Prostate gland (tissue), 2 donors: ENCODE results near the gene HTR3B. TPM values are rescaled to one million over a fixed set of nuclear protein-coding genes. Genes with fewer than 3 reads are reported as not detected.

Source experiments
- DNase-seq: peaks from one replicate; pipeline ENCODE4 v3.0.0-alpha.2; 2019; ENCODE audit warnings: low spot score
- H3K27ac ChIP-seq, 2 donors: fragments of 200-600 bp; sonication (generic); 2 replicates each; pipeline ENCODE4 v1.5.1; 2017 to 2019
- H3K27me3 ChIP-seq: fragments of 200-600 bp; sonication (generic); replicated peaks from 2 replicates; pipeline ENCODE4 v1.5.1; 2019; ENCODE audit not compliant: insufficient read depth
- H3K36me3 ChIP-seq, 2 donors: fragments of 200-600 bp; sonication (generic); 1 replicate in 1 of 2; 2 replicates in 1 of 2; pipeline versions ENCODE4 v1.5.1 to v1.8.1; 2017 to 2019
- H3K4me1 ChIP-seq: fragments of 200-600 bp; sonication (generic); replicated peaks from 2 replicates; pipeline ENCODE4 v1.5.1; 2019
- H3K4me3 ChIP-seq, 2 donors: fragments of 200-600 bp; sonication (generic); 2 replicates each; pipeline ENCODE4 v1.5.1; 2017 to 2019
- H3K9me3 ChIP-seq: fragments of 200-600 bp; sonication (generic); 2 replicates; pipeline ENCODE4 v1.5.1; 2017
- POLR2A ChIP-seq: fragments of 450-650 bp; IDR thresholded peaks from one replicate; pipeline ENCODE4 v1.6.1; 2016; ENCODE audit warnings: antibody characterized with exemption, mild to moderate bottlenecking
- POLR2AphosphoS5 ChIP-seq: sonication (generic); formaldehyde crosslinking; IDR thresholded peaks from one replicate; pipeline ENCODE4 v1.6.1; 2017; ENCODE audit warnings: antibody characterized with exemption
- WGBS: methylation state at CpG from one replicate; pipeline ENCODE4 v1.1.5; 2018; 5-methylcytosine and 5-hydroxymethylcytosine counted together
- intact Hi-C: fragments of 100-400 bp; cut with DNase I; formaldehyde crosslinking; loops from one replicate; pipeline ENCODE4 v1.14.2; 2022
- total RNA-seq, 2 donors: library from RNA; depleted of rRNA; stranded (reverse); fragments of >200 nt; gene quantifications; one replicate each; pipeline ENCODE4 v1.1.0, GENCODE V29; 2016
- TF ChIP-seq, protein P1 (sequence below), 4 experiments: fragments of 200-600 bp in 2 of 4; fragments of 450-650 bp in 2 of 4; sonication (generic) in 2 of 4; IDR thresholded peaks; 1 replicate in 3 of 4; 2 replicates in 1 of 4; pipeline ENCODE4 v1.5.1; 2016 to 2019; ENCODE audit warnings: antibody characterized with exemption in 4 of 4, mild to moderate bottlenecking in 2 of 4, moderate library complexity in 2 of 4

The HTR3B gene
- total RNA-seq, 2 donors from 2014 or later: not detected

DNA sequence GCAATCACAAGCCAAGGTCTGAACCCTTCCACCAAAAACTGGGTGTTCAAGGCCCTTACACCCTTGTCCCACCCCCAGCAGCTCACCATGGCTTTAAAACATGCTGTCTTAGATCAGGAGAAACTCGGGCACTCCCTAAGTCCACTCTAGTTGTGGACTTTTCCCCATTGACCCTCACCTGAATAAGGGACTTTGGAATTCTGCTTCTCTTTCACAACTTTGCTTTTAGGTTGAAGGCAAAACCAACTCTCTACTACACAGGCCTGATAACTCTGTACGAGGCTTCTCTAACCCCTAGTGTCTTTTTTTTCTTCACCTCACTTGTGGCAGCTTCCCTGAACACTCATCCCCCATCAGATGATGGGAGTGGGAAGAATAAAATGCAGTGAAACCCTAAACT, 85.3 kb downstream of the HTR3B start:
- intact Hi-C loops: loop anchor here (5.0 kb wide), 1 partner anchor 47 kb away; no protein-coding TSS in a partner anchor
- TF ChIP-seq, protein P1, sequence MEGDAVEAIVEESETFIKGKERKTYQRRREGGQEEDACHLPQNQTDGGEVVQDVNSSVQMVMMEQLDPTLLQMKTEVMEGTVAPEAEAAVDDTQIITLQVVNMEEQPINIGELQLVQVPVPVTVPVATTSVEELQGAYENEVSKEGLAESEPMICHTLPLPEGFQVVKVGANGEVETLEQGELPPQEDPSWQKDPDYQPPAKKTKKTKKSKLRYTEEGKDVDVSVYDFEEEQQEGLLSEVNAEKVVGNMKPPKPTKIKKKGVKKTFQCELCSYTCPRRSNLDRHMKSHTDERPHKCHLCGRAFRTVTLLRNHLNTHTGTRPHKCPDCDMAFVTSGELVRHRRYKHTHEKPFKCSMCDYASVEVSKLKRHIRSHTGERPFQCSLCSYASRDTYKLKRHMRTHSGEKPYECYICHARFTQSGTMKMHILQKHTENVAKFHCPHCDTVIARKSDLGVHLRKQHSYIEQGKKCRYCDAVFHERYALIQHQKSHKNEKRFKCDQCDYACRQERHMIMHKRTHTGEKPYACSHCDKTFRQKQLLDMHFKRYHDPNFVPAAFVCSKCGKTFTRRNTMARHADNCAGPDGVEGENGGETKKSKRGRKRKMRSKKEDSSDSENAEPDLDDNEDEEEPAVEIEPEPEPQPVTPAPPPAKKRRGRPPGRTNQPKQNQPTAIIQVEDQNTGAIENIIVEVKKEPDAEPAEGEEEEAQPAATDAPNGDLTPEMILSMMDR (IDR thresholded peaks at IDR 0.05): no peak
- TF ChIP-seq POLR2AphosphoS5: no peak
- no peak for TF ChIP-seq POLR2A
- no peaks in the 10 kb centered on the region for H3K9me3 ChIP-seq
- no peaks in the 10 kb centered on the region for H3K4me1 ChIP-seq
- WGBS: 74% methylated on average over 2 of the region's 2 CpGs
- no peak overlapping the region for H3K4me3 ChIP-seq
- H3K27me3 ChIP-seq: no peaks in the 10 kb centered on the region
- DNase-seq: no peak
- H3K27ac ChIP-seq: no peak overlapping the region
- no peaks in the 10 kb centered on the region for H3K36me3 ChIP-seq

GRCh38 chr11:113991170-113991569, 86.6 kb downstream of the HTR3B start:
- no peak for DNase-seq
- no peaks in the 10 kb centered on the region for H3K4me1 ChIP-seq
- intact Hi-C loops: loop anchor here (5.0 kb wide), 1 partner anchor 46 kb away; no protein-coding TSS in a partner anchor

GRCh38 chr11:113991718-113992458, 87.3 kb downstream of the HTR3B start:
- Histone ChIP-seq H3K4me1 (no peaks in the 10 kb centered on the region), H3K27me3 (no peaks in the 10 kb centered on the region), H3K36me3 (no peaks in the 10 kb centered on the region), H3K9me3 (no peaks in the 10 kb centered on the region), H3K4me3 (no peak overlapping the region), H3K27ac (no peak overlapping the region)
- DNase-seq: no peak
- TF ChIP-seq POLR2A (no peak), POLR2AphosphoS5 (no peak)
- TF ChIP-seq, protein P1 (IDR thresholded peaks at IDR 0.05): no peak
- 47% methylated on average over 7 of the region's 7 CpGs for WGBS
- intact Hi-C loops: loop anchor here (5.0 kb wide), 1 partner anchor 45 kb away; no protein-coding TSS in a partner anchor

More at GRCh38 chr11:113991170-113991569, 86.6 kb downstream of the HTR3B start:
- Histone ChIP-seq H3K9me3 (no peaks in the 10 kb centered on the region), H3K27ac (no peak overlapping the region), H3K4me3 (no peak overlapping the region), H3K36me3 (no peaks in the 10 kb centered on the region), H3K27me3 (no peaks in the 10 kb centered on the region)
- 6% methylated on average over 4 of the region's 4 CpGs for WGBS
- TF ChIP-seq POLR2A (no peak), POLR2AphosphoS5 (no peak)

GRCh38 chr11:113992459-113993110, 88.0 kb downstream of the HTR3B start:
- intact Hi-C loops: loop anchor here (1.0 to 5.0 kb wide), 2 partner anchors 45 to 270 kb away; no protein-coding TSS in a partner anchor
- H3K27me3 ChIP-seq: no peaks in the 10 kb centered on the region
- 17% methylated on average over 7 of the region's 7 CpGs for WGBS
- DNase-seq: no peak
- H3K36me3 ChIP-seq: no peaks in the 10 kb centered on the region
- no peak for TF ChIP-seq POLR2A
- no peak for TF ChIP-seq POLR2AphosphoS5
- TF ChIP-seq, protein P1 (IDR thresholded peaks at IDR 0.05): no peak
- H3K4me3 ChIP-seq: no peak overlapping the region
- H3K4me1 ChIP-seq: no peaks in the 10 kb centered on the region
- H3K27ac ChIP-seq: no peak overlapping the region
- no peaks in the 10 kb centered on the region for H3K9me3 ChIP-seq

- Histone ChIP-seq H3K27me3 (no peaks in the 10 kb centered on the region), H3K4me1 (no peaks in the 10 kb centered on the region), H3K36me3 (no peaks in the 10 kb centered on the region), H3K4me3 (no peak overlapping the region), H3K9me3 (no peaks in the 10 kb centered on the region), H3K27ac (no peak overlapping the region)
- TF ChIP-seq POLR2A (no peak), POLR2AphosphoS5 (peak; percentile 14)
- TF ChIP-seq, protein P1 (IDR thresholded peaks at IDR 0.05): peak; percentile 47 to 81 (median 70)
- WGBS: 3% methylated on average over 6 of the region's 6 CpGs
- intact Hi-C loops: loop anchor here (5.0 kb wide), 1 partner anchor 43 kb away; no protein-coding TSS in a partner anchor
- no peak for DNase-seq
Observed at GRCh38 chr11:113994077-113994954, 89.7 kb downstream of the HTR3B start.
